Vagina (tissue), 2 donors: ENCODE measurements around the gene SLC66A1. TPM values are rescaled to one million over a fixed set of nuclear protein-coding genes. Genes with fewer than 3 reads are reported as not detected.
A peak's percentile ranks its signal among the peaks of the same experiment; 100 is the strongest.

ENCODE experiments used
- DNase-seq, 2 donors: peaks; one replicate each; pipeline ENCODE4 v3.0.0-alpha.2; 2017; ENCODE audit errors: extremely low spot score in 2 of 2
- H3K27ac ChIP-seq: fragments of 200-600 bp; sonication (generic); one replicate; pipeline ENCODE4 v1.5.1; 2019
- H3K27me3 ChIP-seq: fragments of 200-600 bp; sonication (generic); one replicate; pipeline ENCODE4 v1.5.1; 2019
- H3K36me3 ChIP-seq, 2 donors: fragments of 200-600 bp; sonication (generic); one replicate each; pipeline ENCODE4 v1.5.1; 2017 to 2019
- H3K4me1 ChIP-seq: fragments of 200-600 bp; sonication (generic); one replicate; pipeline ENCODE4 v1.5.1; 2019
- H3K4me3 ChIP-seq, 2 donors: fragments of 200-600 bp; sonication (generic); 1 replicate in 1 of 2; 2 replicates in 1 of 2; pipeline ENCODE4 v1.5.1; 2016 to 2019
- H3K9me3 ChIP-seq: fragments of 200-600 bp; sonication (generic); one replicate; pipeline ENCODE4 v1.5.1; 2019
- POLR2A ChIP-seq, 2 donors: fragments of 450-650 bp; IDR thresholded peaks; one replicate each; pipeline ENCODE4 v1.6.1; 2017; ENCODE audit warnings: antibody characterized with exemption in 2 of 2, mild to moderate bottlenecking in 2 of 2, moderate library complexity in 2 of 2
- POLR2AphosphoS5 ChIP-seq, 2 donors: sonication (generic); formaldehyde crosslinking; IDR thresholded peaks; one replicate each; pipeline ENCODE4 v1.9.0; 2017; ENCODE audit warnings: antibody characterized with exemption in 2 of 2, mild to moderate bottlenecking in 2 of 2, low read depth in 1 of 2; ENCODE audit not compliant: insufficient read depth in 1 of 2
- intact Hi-C: fragments of 100-400 bp; cut with DNase I; formaldehyde crosslinking; loops from one replicate; pipeline ENCODE4 v1.15.1; 2023
- total RNA-seq: library from RNA; depleted of rRNA; stranded (reverse); fragments of >200 nt; gene quantifications from one replicate; pipeline ENCODE4 v1.2.3, GENCODE V29; 2016
- TF ChIP-seq, protein P1 (sequence below), 3 experiments: fragments of 450-650 bp in 2 of 3; fragments of 200-600 bp in 1 of 3; sonication (generic) in 1 of 3; IDR thresholded peaks; one replicate each; pipeline ENCODE4 v1.5.1; 2017 to 2019; ENCODE audit warnings: antibody characterized with exemption in 3 of 3, mild to moderate bottlenecking in 2 of 3, moderate library complexity in 2 of 3

The SLC66A1 gene
- total RNA-seq, 1 donor from 2014 or later, result 21.4 TPM

GRCh38 chr1:19358710-19359109 is 46.6 kb downstream of the SLC66A1 start:
- TF ChIP-seq, protein P1, sequence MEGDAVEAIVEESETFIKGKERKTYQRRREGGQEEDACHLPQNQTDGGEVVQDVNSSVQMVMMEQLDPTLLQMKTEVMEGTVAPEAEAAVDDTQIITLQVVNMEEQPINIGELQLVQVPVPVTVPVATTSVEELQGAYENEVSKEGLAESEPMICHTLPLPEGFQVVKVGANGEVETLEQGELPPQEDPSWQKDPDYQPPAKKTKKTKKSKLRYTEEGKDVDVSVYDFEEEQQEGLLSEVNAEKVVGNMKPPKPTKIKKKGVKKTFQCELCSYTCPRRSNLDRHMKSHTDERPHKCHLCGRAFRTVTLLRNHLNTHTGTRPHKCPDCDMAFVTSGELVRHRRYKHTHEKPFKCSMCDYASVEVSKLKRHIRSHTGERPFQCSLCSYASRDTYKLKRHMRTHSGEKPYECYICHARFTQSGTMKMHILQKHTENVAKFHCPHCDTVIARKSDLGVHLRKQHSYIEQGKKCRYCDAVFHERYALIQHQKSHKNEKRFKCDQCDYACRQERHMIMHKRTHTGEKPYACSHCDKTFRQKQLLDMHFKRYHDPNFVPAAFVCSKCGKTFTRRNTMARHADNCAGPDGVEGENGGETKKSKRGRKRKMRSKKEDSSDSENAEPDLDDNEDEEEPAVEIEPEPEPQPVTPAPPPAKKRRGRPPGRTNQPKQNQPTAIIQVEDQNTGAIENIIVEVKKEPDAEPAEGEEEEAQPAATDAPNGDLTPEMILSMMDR (IDR thresholded peaks at IDR 0.05), result no peak
- no peak for TF ChIP-seq POLR2AphosphoS5 (IDR thresholded peaks at IDR 0.05; ENCODE audit: insufficient read depth in 1 of 2, low read depth in 1 of 2)
- no peak for TF ChIP-seq POLR2A (IDR thresholded peaks at IDR 0.05)
- Histone ChIP-seq H3K36me3 (peaks cover 0 to 25% of the 10 kb centered on the region in 2 donors), H3K4me1 (peaks cover 76% of the 10 kb centered on the region), H3K9me3 (no peaks in the 10 kb centered on the region), H3K27me3 (no peaks in the 10 kb centered on the region), H3K4me3 (no peak overlapping the region), H3K27ac (peak overlapping the region; percentile 51)
- intact Hi-C loops, result loop anchor here (5.0 kb wide), 1 partner anchor 34 kb away; no protein-coding TSS in a partner anchor
- DNase-seq, result no peak

GRCh38 chr1:19359357-19359756 is 47.2 kb downstream of the SLC66A1 start:
- peaks cover 0 to 19% of the 10 kb centered on the region in 2 donors for H3K36me3 ChIP-seq

GRCh38 chr1:19360016-19360415 is 47.9 kb downstream of the SLC66A1 start:
- no peaks in the 10 kb centered on the region for H3K27me3 ChIP-seq
- DNase-seq, result no peak
- TF ChIP-seq POLR2AphosphoS5 (IDR thresholded peaks at IDR 0.05; ENCODE audit: insufficient read depth in 1 of 2, low read depth in 1 of 2), result no peak
- TF ChIP-seq, protein P1 (IDR thresholded peaks at IDR 0.05), result no peak
- H3K4me3 ChIP-seq, result peak overlapping the region in 1 of 2 donors; percentile 12
- peaks cover 0 to 12% of the 10 kb centered on the region in 2 donors for H3K36me3 ChIP-seq
- intact Hi-C loops, result no loop called here
- no peaks in the 10 kb centered on the region for H3K9me3 ChIP-seq
- H3K4me1 ChIP-seq, result peaks cover 76% of the 10 kb centered on the region
- H3K27ac ChIP-seq, result peak overlapping the region; percentile 75

More at GRCh38 chr1:19359357-19359756, 47.2 kb downstream of the SLC66A1 start:
- H3K27me3 ChIP-seq, result no peaks in the 10 kb centered on the region
- H3K4me3 ChIP-seq, result no peak overlapping the region
- TF ChIP-seq, protein P1 (IDR thresholded peaks at IDR 0.05), result no peak
- TF ChIP-seq POLR2AphosphoS5 (IDR thresholded peaks at IDR 0.05; ENCODE audit: insufficient read depth in 1 of 2, low read depth in 1 of 2) (no peak), POLR2A (IDR thresholded peaks at IDR 0.05) (no peak)
- peaks cover 76% of the 10 kb centered on the region for H3K4me1 ChIP-seq
- intact Hi-C loops, result loop anchor here (5.0 kb wide), 1 partner anchor 33 kb away; no protein-coding TSS in a partner anchor
- H3K27ac ChIP-seq, result peak overlapping the region; percentile 75
- DNase-seq, result no peak
- H3K9me3 ChIP-seq, result no peaks in the 10 kb centered on the region

- Histone ChIP-seq H3K36me3 (peaks cover 0 to 11% of the 10 kb centered on the region in 2 donors), H3K4me3 (peak overlapping the region in 1 of 2 donors; percentile 12), H3K27me3 (no peaks in the 10 kb centered on the region), H3K9me3 (no peaks in the 10 kb centered on the region), H3K27ac (peak overlapping the region; percentile 75), H3K4me1 (peaks cover 79% of the 10 kb centered on the region)
- intact Hi-C loops, result no loop called here
- TF ChIP-seq, protein P1 (IDR thresholded peaks at IDR 0.05), result no peak
- TF ChIP-seq POLR2AphosphoS5 (IDR thresholded peaks at IDR 0.05; ENCODE audit: insufficient read depth in 1 of 2, low read depth in 1 of 2), result peak in 1 of 2 donors; percentile 78
- DNase-seq, result no peak
Observed at GRCh38 chr1:19360432-19360831, 48.3 kb downstream of the SLC66A1 start.

DNA sequence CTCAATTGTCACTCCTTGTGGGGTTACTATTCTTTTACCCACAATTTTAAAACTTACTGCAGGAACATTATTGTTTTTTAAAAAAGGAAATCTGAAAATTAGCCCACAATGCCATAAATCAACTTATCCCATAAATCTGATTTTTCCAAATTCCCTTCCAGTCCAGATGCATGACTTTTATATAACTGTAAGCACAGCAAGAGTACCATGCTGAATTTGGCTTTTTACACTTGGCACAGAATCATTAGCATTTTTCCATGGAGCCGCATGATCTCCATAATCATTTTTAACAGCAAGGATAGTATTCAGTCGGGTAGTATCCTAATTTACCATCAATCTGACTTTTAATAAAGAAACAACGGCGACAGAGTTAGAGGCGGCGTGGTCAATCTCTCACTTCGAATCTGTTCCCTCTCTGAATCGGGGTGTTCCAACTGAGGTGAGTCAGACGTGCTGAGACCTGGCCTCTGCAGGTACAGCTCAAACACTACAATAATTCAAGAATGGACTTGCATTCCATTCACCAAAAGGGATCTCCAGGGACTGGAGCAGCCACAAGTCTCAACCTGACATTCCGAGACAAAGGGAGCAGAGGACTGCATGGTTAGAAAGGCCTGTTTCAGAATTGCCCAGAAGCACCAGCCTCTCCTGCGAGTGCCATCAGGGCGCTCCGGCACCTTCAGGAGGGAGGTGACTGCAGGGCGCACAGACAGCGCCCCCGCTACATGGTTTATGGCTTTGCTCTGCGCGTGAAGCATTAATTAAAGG is 48.9 kb downstream of the SLC66A1 start:
- TF ChIP-seq POLR2AphosphoS5 (IDR thresholded peaks at IDR 0.05; ENCODE audit: insufficient read depth in 1 of 2, low read depth in 1 of 2) (peak in 1 of 2 donors; percentile 13), POLR2A (IDR thresholded peaks at IDR 0.05) (no peak)
- intact Hi-C loops, result no loop called here
- H3K36me3 ChIP-seq, result peaks cover 0 to 6% of the 10 kb centered on the region in 2 donors
- no peaks in the 10 kb centered on the region for H3K27me3 ChIP-seq
- H3K27ac ChIP-seq, result peak overlapping the region; percentile 75
- H3K9me3 ChIP-seq, result no peaks in the 10 kb centered on the region
- DNase-seq, result no peak
- H3K4me3 ChIP-seq, result peak overlapping the region in 1 of 2 donors; percentile 12
- H3K4me1 ChIP-seq, result peaks cover 84% of the 10 kb centered on the region
